HL-60 (cell line): ENCODE data around the gene DCAF10.
A peak's percentile ranks its signal among the peaks of the same experiment; 100 is the strongest.

Experiments
- DNase-seq, 2 experiments: peaks; one replicate each; pipeline ENCODE4 v3.0.0-alpha.2; 2010 to 2020; ENCODE audit warnings: low read depth in 1 of 2, low spot score in 1 of 2
- H3K27ac ChIP-seq: fragments of 250-450 bp; sonication (Bioruptor Pico); replicated peaks from 2 replicates; pipeline ENCODE4 v1.5.1; 2020; ENCODE audit warnings: mild to moderate bottlenecking, moderate library complexity
- H3K27me3 ChIP-seq: fragments of 250-450 bp; sonication (Bioruptor Pico); 2 replicates; pipeline ENCODE4 v1.5.1; 2021; ENCODE audit warnings: mild to moderate bottlenecking, moderate library complexity; ENCODE audit not compliant: insufficient read depth, poor library complexity, severe bottlenecking
- H3K4me3 ChIP-seq: replicated peaks from 2 replicates; pipeline ENCODE4 v1.5.1; 2011; ENCODE audit warnings: mild to moderate bottlenecking, control low read depth, low read length; ENCODE audit not compliant: insufficient read depth
- CTCF ChIP-seq: IDR thresholded peaks from one replicate; pipeline ENCODE4 v1.5.1; 2011; ENCODE audit warnings: low read length, control low read depth, inconsistent platforms; ENCODE audit not compliant: insufficient read depth
- GABPA ChIP-seq: IDR thresholded peaks from 2 replicates; pipeline ENCODE4 v1.6.1; 2012; ENCODE audit warnings: low read depth
- POLR2AphosphoS5 ChIP-seq: IDR thresholded peaks from 2 replicates; pipeline ENCODE4 v1.6.1; 2012; ENCODE audit warnings: low read depth
- REST ChIP-seq: IDR thresholded peaks from 2 replicates; pipeline ENCODE4 v1.6.1; 2012; ENCODE audit warnings: low read depth; ENCODE audit not compliant: insufficient replicate concordance
- SPI1 ChIP-seq: IDR thresholded peaks from 2 replicates; pipeline ENCODE4 v1.6.1; 2012; ENCODE audit warnings: low read depth, mild to moderate bottlenecking, borderline replicate concordance

The DCAF10 gene

GRCh38 chr9:37859043-37859442 lies 58.4 kb downstream of the DCAF10 start:
- peak; percentile 10 for DNase-seq
- TF ChIP-seq POLR2AphosphoS5 (no peak), CTCF (peak; percentile 5)

GRCh38 chr9:37862530-37862929 lies 61.9 kb downstream of the DCAF10 start:
- Histone ChIP-seq H3K4me3 (no peak overlapping the region), H3K27ac (no peak overlapping the region), H3K27me3 (no peaks in the 10 kb centered on the region)
- TF ChIP-seq CTCF (no peak), SPI1 (no peak), POLR2AphosphoS5 (no peak), REST (no peak), GABPA (no peak)
- DNase-seq = no peak

More at GRCh38 chr9:37859043-37859442, 58.4 kb downstream of the DCAF10 start:
- no peaks in the 10 kb centered on the region for H3K27me3 ChIP-seq
- H3K27ac ChIP-seq = no peak overlapping the region
- H3K4me3 ChIP-seq = no peak overlapping the region

DNA sequence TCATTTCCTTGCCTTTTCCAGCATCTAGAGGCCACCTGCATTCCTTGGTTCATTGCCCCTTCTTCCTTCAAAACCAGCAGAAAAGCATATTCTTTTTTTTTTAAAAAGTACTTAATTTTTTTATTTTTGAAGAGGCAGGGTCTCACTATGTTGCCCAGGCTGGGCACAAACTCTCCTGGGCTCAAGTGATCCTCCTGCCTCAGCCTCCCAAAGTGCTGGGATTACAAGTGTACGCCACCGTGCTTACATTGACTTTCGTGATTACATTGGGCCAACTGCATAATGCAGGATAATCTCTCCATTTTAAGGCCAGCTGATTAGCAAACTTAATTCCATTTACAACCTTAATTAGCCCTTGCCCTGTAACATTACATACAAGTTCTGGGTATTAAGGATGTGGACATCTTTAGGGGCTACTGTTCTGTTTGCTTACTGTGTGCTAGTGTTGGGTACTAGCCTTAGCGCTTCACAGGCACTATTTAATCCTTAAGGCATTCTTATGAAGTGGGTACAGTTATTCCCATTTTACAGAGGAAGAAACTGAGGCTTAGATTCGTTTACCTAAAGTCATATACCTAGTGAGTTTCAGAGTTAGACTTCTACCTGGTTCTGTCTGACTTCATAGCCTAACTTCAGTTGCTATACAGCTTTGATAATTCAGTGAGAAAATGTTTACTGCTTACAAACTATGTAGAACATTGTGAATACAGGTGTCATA lies 69.6 kb downstream of the DCAF10 start:
- Histone ChIP-seq H3K27me3 (no peaks in the 10 kb centered on the region), H3K4me3 (no peak overlapping the region), H3K27ac (no peak overlapping the region)
- TF ChIP-seq GABPA (no peak), REST (no peak), SPI1 (no peak), CTCF (no peak), POLR2AphosphoS5 (no peak)
- no peak for DNase-seq

DNA sequence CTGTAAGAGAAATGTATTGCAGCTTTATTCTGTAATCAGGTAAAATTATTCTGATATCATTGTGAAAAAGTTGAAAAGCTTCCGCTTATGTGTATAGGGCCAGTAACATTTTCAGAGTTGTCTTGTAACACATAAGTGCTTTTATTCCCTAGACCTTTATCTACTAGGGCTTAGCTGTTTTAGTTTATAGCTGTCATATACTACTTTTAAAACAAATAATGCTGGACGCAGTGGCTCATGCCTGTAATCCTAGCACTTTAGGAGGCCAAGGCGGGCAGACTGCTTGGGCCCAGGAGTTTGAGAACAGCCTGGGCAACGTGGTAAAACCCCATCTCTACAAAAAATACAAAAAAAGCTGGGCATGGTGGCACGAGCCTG lies 70.2 kb downstream of the DCAF10 start:
- H3K27me3 ChIP-seq = no peaks in the 10 kb centered on the region
- no peak overlapping the region for H3K27ac ChIP-seq
- no peak for DNase-seq
- TF ChIP-seq CTCF = no peak
- TF ChIP-seq POLR2AphosphoS5 = no peak
- no peak for TF ChIP-seq GABPA
- TF ChIP-seq REST = no peak
- TF ChIP-seq SPI1 = no peak
- H3K4me3 ChIP-seq = no peak overlapping the region
